HG02973 (cell line): ENCODE data around the gene OR51L1.

Source experiments
- ATAC-seq: cut with Tn5 transposase; IDR thresholded peaks from one replicate; pipeline ENCODE4 v1.9.1; 2021; ENCODE audit warnings: moderate library complexity; ENCODE audit not compliant: unreplicated experiment

Gene OR51L1

GRCh38 chr11:5046754-5047330 lies 52.2 kb downstream of the OR51L1 start:
- ATAC-seq: no peak
